ENCODE data around the gene FOCAD.

FOCAD gene

DNA sequence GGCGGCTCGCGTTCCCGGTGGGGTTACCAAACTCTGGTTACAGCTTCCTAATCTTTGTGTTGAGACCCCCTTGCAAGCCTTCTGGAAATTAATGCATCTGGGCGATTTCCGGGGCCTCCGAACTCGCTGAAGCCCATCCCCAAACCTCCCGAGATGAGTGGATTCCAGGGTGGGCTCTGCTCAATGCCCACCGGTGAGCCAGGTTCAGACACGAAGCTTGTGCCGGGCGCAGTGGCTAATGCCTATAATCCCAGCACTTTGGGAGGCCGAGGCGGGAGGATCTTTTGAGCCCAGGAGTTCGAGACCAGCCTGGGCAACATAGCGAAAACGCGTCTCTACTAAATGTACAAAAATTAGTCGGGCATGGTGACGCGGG lies 347.7 kb downstream of the FOCAD start:
- Histone ChIP-seq H3K27me3 (replicated peaks; ENCODE audit: insufficient read depth, low read length) (no peaks in the 10 kb centered on the region), H4K20me1 (ENCODE audit: insufficient read depth, low read length) (no peaks in the 10 kb centered on the region), H3K4me1 (ENCODE audit: low read length) (no peaks in the 10 kb centered on the region), H3K9me2 (replicated peaks; ENCODE audit: insufficient read depth, low read length) (no peaks in the 10 kb centered on the region), H3K9me3 (replicated peaks; ENCODE audit: insufficient read depth, low read length) (no peaks in the 10 kb centered on the region), H2AFZ (ENCODE audit: low read length) (no peak overlapping the region), H3K27ac (ENCODE audit: low read length) (no peak overlapping the region), H3K4me3 (ENCODE audit: low read length) (no peak overlapping the region), H3K4me2 (ENCODE audit: low read depth, low read length) (no peak overlapping the region), H3K79me2 (ENCODE audit: low read length) (no peaks in the 10 kb centered on the region), H3K9ac (ENCODE audit: low read length) (no peak overlapping the region), H3F3A (ENCODE audit: insufficient read depth, low read length) (no peaks in the 10 kb centered on the region), H3K36me3 (replicated peaks; ENCODE audit: insufficient read depth, low read length) (no peaks in the 10 kb centered on the region)
- TF ChIP-seq EZH2phosphoT487 (IDR thresholded peaks at IDR 0.05; ENCODE audit: low read length) (no peak), EZH2 (optimal IDR thresholded peaks at IDR 0.05; ENCODE audit: low read depth, low read length) (no peak)
- TF ChIP-seq, protein P1, sequence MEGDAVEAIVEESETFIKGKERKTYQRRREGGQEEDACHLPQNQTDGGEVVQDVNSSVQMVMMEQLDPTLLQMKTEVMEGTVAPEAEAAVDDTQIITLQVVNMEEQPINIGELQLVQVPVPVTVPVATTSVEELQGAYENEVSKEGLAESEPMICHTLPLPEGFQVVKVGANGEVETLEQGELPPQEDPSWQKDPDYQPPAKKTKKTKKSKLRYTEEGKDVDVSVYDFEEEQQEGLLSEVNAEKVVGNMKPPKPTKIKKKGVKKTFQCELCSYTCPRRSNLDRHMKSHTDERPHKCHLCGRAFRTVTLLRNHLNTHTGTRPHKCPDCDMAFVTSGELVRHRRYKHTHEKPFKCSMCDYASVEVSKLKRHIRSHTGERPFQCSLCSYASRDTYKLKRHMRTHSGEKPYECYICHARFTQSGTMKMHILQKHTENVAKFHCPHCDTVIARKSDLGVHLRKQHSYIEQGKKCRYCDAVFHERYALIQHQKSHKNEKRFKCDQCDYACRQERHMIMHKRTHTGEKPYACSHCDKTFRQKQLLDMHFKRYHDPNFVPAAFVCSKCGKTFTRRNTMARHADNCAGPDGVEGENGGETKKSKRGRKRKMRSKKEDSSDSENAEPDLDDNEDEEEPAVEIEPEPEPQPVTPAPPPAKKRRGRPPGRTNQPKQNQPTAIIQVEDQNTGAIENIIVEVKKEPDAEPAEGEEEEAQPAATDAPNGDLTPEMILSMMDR (IDR thresholded peaks at IDR 0.05; ENCODE audit: low read length) = no peak
- DNase-seq = no peak

DNA sequence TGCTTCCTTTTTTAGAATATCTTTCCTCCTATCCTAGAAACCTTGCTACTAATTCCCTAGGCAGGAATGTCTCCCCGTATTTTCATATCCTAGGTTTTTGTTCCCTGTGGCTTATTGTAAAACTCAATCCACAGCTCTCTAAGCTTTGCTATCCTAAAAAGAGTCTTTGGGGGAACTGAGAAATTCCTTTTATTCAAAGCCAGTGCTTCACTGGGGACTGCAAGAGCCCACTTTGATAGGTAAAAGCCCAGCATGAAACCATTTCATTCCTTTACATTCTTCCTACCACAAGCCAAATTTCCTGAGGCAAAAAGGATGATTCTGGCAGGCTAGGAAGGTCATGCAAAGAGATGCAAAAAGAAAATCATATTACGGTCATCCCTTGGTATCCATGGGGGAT lies 353.2 kb downstream of the FOCAD start:
- TF ChIP-seq, protein P1 (IDR thresholded peaks at IDR 0.05; ENCODE audit: low read length) = no peak
- TF ChIP-seq EZH2phosphoT487 (IDR thresholded peaks at IDR 0.05; ENCODE audit: low read length) = no peak
- no peak for TF ChIP-seq EZH2 (optimal IDR thresholded peaks at IDR 0.05; ENCODE audit: low read depth, low read length)
- DNase-seq = no peak
- Histone ChIP-seq H4K20me1 (ENCODE audit: insufficient read depth, low read length) (no peaks in the 10 kb centered on the region), H3K4me2 (ENCODE audit: low read depth, low read length) (no peak overlapping the region), H3K4me3 (ENCODE audit: low read length) (no peak overlapping the region), H3K9me3 (replicated peaks; ENCODE audit: insufficient read depth, low read length) (no peaks in the 10 kb centered on the region), H3K27me3 (replicated peaks; ENCODE audit: insufficient read depth, low read length) (no peaks in the 10 kb centered on the region), H3K9me2 (replicated peaks; ENCODE audit: insufficient read depth, low read length) (no peaks in the 10 kb centered on the region), H2AFZ (ENCODE audit: low read length) (no peak overlapping the region), H3K36me3 (replicated peaks; ENCODE audit: insufficient read depth, low read length) (no peaks in the 10 kb centered on the region), H3F3A (ENCODE audit: insufficient read depth, low read length) (no peaks in the 10 kb centered on the region), H3K9ac (ENCODE audit: low read length) (no peak overlapping the region), H3K27ac (ENCODE audit: low read length) (no peak overlapping the region), H3K79me2 (ENCODE audit: low read length) (no peaks in the 10 kb centered on the region), H3K4me1 (ENCODE audit: low read length) (no peaks in the 10 kb centered on the region)

DNA sequence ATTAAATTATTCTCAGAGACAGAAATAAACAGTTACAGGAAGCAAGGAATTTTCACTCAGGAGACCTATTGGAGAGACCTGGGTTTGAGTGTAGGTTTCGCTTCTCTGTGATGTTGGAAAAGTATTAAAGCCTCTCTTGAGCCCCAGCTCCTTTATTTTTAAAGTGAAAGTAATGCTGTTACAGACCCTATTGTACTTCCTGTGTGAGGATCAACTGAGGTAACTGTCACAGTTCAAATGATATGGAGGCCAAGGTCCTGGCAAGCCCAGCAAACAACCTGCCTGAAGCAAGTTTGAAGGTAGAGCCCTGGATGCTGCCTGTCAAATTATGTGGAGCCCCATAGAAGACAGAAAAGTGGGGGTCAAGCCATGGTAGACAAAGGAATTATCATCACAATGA lies 355.2 kb downstream of the FOCAD start:
- TF ChIP-seq EZH2 (optimal IDR thresholded peaks at IDR 0.05; ENCODE audit: low read depth, low read length) (no peak), EZH2phosphoT487 (IDR thresholded peaks at IDR 0.05; ENCODE audit: low read length) (no peak)
- TF ChIP-seq, protein P1 (IDR thresholded peaks at IDR 0.05; ENCODE audit: low read length) = no peak
- H3K36me3 ChIP-seq (replicated peaks; ENCODE audit: insufficient read depth, low read length) = no peaks in the 10 kb centered on the region
- no peak overlapping the region for H3K9ac ChIP-seq (ENCODE audit: low read length)
- H3K4me3 ChIP-seq (ENCODE audit: low read length) = no peak overlapping the region
- no peaks in the 10 kb centered on the region for H3K9me3 ChIP-seq (replicated peaks; ENCODE audit: insufficient read depth, low read length)
- no peaks in the 10 kb centered on the region for H4K20me1 ChIP-seq (ENCODE audit: insufficient read depth, low read length)
- H3K27me3 ChIP-seq (replicated peaks; ENCODE audit: insufficient read depth, low read length) = no peaks in the 10 kb centered on the region
- H2AFZ ChIP-seq (ENCODE audit: low read length) = no peak overlapping the region
- H3K4me2 ChIP-seq (ENCODE audit: low read depth, low read length) = no peak overlapping the region
- no peaks in the 10 kb centered on the region for H3K4me1 ChIP-seq (ENCODE audit: low read length)
- no peak overlapping the region for H3K27ac ChIP-seq (ENCODE audit: low read length)
- no peaks in the 10 kb centered on the region for H3K79me2 ChIP-seq (ENCODE audit: low read length)
- no peaks in the 10 kb centered on the region for H3K9me2 ChIP-seq (replicated peaks; ENCODE audit: insufficient read depth, low read length)
- no peaks in the 10 kb centered on the region for H3F3A ChIP-seq (ENCODE audit: insufficient read depth, low read length)
- DNase-seq = no peak
